KMS-11 (cell line): ENCODE measurements around the gene RFC5.
"Not testable (repeated sequence)": the region's sequence is repeated elsewhere in the genome, so short reads cannot be mapped to it uniquely, and the experiment has no call there.

Experiments
- H2AFZ ChIP-seq: fragments of 200-600 bp; sonication (generic); 2 replicates; pipeline ENCODE4 v1.6.1; 2016; ENCODE audit warnings: antibody characterized with exemption, mixed run types, low read depth
- H3K27ac ChIP-seq: fragments of 200-600 bp; sonication (generic); 2 replicates; pipeline ENCODE4 v1.6.1; 2016; ENCODE audit warnings: mild to moderate bottlenecking, mixed run types
- H3K27me3 ChIP-seq: fragments of 200-600 bp; sonication (generic); 2 replicates; pipeline ENCODE4 v1.6.1; 2017; ENCODE audit warnings: mild to moderate bottlenecking, low read depth, mixed run types, moderate library complexity; ENCODE audit not compliant: insufficient read depth
- H3K36me3 ChIP-seq: fragments of 200-600 bp; sonication (generic); 2 replicates; pipeline ENCODE4 v1.6.1; 2017; ENCODE audit warnings: mild to moderate bottlenecking, mixed run types; ENCODE audit not compliant: insufficient read depth
- H3K4me1 ChIP-seq: fragments of 200-600 bp; sonication (generic); 2 replicates; pipeline ENCODE4 v1.6.1; 2016; ENCODE audit warnings: mild to moderate bottlenecking, low read depth, mixed run types; ENCODE audit not compliant: poor library complexity, severe bottlenecking
- H3K4me2 ChIP-seq: fragments of 200-600 bp; sonication (generic); 2 replicates; pipeline ENCODE4 v1.7.0; 2016; ENCODE audit warnings: mild to moderate bottlenecking, mixed run types
- H3K4me3 ChIP-seq: fragments of 200-600 bp; sonication (generic); IDR thresholded peaks from 2 replicates; pipeline ENCODE4 v1.6.1; 2017; ENCODE audit warnings: low read depth, low read length, mixed read lengths; ENCODE audit not compliant: insufficient read depth
- H3K79me2 ChIP-seq: fragments of 200-600 bp; sonication (generic); 2 replicates; pipeline ENCODE4 v1.6.1; 2016; ENCODE audit warnings: low read depth, mixed run types; ENCODE audit not compliant: insufficient read depth
- H3K9ac ChIP-seq: fragments of 200-600 bp; sonication (generic); 2 replicates; pipeline ENCODE4 v1.6.1; 2016; ENCODE audit warnings: mild to moderate bottlenecking, mixed run types
- H4K20me1 ChIP-seq: fragments of 200-600 bp; sonication (generic); 2 replicates; pipeline ENCODE4 v1.6.1; 2016; ENCODE audit warnings: mild to moderate bottlenecking, mixed run types; ENCODE audit not compliant: insufficient read depth
- TF ChIP-seq, protein P1 (sequence below): fragments of 200-600 bp; sonication (generic); conservative IDR thresholded peaks from 2 replicates; pipeline ENCODE4 v1.6.1; 2017; ENCODE audit warnings: low read depth, mild to moderate bottlenecking, antibody characterized with exemption, low read length, moderate library complexity, mixed read lengths

Gene RFC5

DNA sequence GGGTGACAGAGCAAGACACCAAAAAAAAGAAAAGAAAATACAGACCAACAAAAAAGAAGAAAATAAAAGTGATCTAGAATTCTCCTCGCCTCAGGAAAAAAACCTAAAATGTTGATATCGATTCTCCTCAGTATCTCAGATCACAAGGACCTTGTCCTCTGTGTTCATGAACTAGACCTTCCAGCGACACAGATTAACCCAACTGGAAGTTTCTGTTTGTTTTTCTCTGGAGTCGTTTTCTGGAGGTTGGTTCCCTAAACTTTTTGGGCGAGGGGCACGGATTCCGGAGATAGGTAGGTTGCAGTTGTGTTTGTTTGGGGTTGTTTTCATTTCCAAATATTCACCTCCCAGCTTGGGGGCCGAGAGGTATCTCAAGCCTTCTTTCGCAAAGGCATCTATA is 559 bp upstream of the RFC5 start:
- H4K20me1 ChIP-seq, result no peaks in the 10 kb centered on the region
- no peak overlapping the region for H3K9ac ChIP-seq
- TF ChIP-seq, protein P1, sequence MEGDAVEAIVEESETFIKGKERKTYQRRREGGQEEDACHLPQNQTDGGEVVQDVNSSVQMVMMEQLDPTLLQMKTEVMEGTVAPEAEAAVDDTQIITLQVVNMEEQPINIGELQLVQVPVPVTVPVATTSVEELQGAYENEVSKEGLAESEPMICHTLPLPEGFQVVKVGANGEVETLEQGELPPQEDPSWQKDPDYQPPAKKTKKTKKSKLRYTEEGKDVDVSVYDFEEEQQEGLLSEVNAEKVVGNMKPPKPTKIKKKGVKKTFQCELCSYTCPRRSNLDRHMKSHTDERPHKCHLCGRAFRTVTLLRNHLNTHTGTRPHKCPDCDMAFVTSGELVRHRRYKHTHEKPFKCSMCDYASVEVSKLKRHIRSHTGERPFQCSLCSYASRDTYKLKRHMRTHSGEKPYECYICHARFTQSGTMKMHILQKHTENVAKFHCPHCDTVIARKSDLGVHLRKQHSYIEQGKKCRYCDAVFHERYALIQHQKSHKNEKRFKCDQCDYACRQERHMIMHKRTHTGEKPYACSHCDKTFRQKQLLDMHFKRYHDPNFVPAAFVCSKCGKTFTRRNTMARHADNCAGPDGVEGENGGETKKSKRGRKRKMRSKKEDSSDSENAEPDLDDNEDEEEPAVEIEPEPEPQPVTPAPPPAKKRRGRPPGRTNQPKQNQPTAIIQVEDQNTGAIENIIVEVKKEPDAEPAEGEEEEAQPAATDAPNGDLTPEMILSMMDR, result no peak
- H3K27me3 ChIP-seq, result no peaks in the 10 kb centered on the region
- peak overlapping the region; percentile 49; the same call in 1 of the 2 replicates for H2AFZ ChIP-seq
- peaks cover 15% of the 10 kb centered on the region for H3K79me2 ChIP-seq
- H3K4me1 ChIP-seq, result peaks cover 17% of the 10 kb centered on the region
- no peak overlapping the region for H3K27ac ChIP-seq
- peak overlapping the region; percentile 10; the same call in 1 of the 2 replicates for H3K4me2 ChIP-seq
- no peak overlapping the region for H3K4me3 ChIP-seq
- H3K36me3 ChIP-seq, result no peaks in the 10 kb centered on the region

DNA sequence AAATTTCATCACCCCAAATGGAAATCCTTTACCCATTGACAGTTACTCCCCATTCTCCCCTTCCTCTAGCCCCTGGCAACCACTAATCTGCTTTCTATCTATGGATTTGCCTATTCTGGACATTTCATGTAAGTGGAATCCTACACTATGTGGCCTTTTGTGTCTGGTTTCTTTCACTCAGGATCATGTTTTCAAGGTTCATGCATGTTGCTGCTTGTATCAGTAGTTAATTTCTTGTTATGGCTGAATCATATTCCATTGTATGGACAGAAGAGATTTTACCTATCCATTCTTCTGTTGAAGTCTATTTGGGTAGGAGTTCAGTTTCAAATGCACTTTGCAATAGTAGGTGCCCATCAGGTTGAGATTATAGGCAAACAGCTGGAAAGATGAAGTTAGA is 1.4 kb downstream of the RFC5 start:
- peaks cover 17% of the 10 kb centered on the region for H3K4me1 ChIP-seq
- H3K4me2 ChIP-seq, result peak overlapping the region; percentile 68; the same call in 1 of the 2 replicates
- H3K27me3 ChIP-seq, result no peaks in the 10 kb centered on the region
- H3K36me3 ChIP-seq, result no peaks in the 10 kb centered on the region
- no peak overlapping the region for H3K9ac ChIP-seq
- no peak overlapping the region for H2AFZ ChIP-seq
- H4K20me1 ChIP-seq, result no peaks in the 10 kb centered on the region
- H3K4me3 ChIP-seq, result no peak overlapping the region
- TF ChIP-seq, protein P1, result no peak
- H3K79me2 ChIP-seq, result peaks cover 15% of the 10 kb centered on the region
- H3K27ac ChIP-seq, result no peak overlapping the region

DNA sequence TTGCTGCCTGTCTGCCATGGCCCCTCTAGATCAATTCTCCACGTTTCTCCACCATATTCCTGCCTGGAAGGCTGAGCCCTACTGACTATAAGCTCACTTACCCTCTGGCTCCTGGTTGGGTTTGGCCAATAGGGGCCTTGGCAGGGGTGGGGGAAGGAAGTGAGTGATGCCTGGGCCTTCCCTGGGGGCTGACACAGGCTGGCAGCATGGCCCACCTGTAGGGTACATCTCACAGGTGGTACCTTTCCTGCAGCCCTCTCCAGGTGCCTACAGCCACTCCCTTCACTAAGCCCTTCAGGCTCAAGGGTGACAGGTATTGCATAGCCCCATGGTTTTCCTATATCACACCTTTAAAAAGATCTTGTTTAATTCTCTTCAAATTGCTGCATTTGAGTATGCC is 3.5 kb downstream of the RFC5 start:
- no peak overlapping the region for H3K4me3 ChIP-seq
- TF ChIP-seq, protein P1, result no peak
- H3K27me3 ChIP-seq, result no peaks in the 10 kb centered on the region
- peaks cover 15% of the 10 kb centered on the region for H3K79me2 ChIP-seq
- no peaks in the 10 kb centered on the region for H4K20me1 ChIP-seq
- no peak overlapping the region for H3K9ac ChIP-seq
- H3K4me2 ChIP-seq, result no peak overlapping the region
- H3K4me1 ChIP-seq, result peaks cover 17% of the 10 kb centered on the region
- H3K36me3 ChIP-seq, result no peaks in the 10 kb centered on the region
- H2AFZ ChIP-seq, result no peak overlapping the region
- H3K27ac ChIP-seq, result no peak overlapping the region

DNA sequence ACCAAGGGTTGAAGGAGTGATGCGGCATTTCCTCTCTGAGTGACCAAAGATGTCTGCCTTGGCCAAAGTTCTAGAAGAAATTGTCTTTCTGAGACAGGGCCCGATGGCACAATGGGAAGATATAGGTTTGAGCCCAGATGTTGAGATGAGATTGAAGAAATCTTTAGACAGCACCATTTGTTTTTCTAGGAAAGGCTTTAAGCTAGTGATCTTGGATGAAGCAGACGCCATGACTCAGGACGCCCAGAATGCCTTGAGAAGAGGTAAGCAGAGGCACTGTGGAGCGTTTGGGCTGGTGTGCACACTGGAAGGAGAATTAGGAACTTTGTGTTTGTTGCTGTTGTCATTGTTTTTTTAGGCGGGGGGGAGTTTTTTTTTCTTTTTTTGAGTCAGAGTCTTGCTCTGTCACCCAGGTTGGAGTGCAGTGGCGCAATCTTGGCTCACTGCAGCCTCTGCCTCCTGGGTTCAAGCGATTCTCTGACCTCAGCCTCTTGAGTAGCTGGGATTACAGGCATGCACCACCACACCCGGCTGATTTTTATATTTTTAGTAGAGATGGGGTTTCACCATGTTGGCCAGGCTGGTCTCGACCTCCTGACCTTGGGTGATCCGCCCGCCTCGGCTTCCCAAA is 5.7 kb downstream of the RFC5 start:
- H3K27me3 ChIP-seq, result not testable (repeated sequence)

DNA sequence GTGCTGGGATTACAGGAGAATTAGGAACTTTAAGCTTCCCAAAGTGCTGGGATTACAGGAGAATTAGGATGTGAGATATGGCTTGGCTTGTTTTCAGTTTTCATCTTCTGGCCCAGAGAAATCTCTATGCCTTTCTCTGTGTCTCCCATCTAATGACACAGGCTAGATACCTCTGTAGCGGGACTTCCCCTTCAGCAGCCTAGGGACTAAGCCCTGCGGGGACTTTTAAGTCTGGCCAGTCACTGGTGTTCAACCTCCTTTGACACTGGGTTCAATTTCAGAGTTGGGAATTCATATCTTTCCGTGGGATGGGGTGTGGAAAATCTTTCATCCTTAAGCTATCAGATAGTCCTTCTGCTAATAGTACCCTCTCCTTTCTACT is 6.2 kb downstream of the RFC5 start:
- TF ChIP-seq, protein P1, result no peak

More for the DNA sequence above, 5.7 kb downstream of the RFC5 start:
- not testable (repeated sequence) for H3K36me3 ChIP-seq, H3K4me2 ChIP-seq, H3K9ac ChIP-seq, H2AFZ ChIP-seq, H3K4me1 ChIP-seq, H3K27ac ChIP-seq, H3K4me3 ChIP-seq, H4K20me1 ChIP-seq
- H3K79me2 ChIP-seq, result peaks cover 12% of the 10 kb centered on the region

More for the DNA sequence above, 6.2 kb downstream of the RFC5 start:
- Histone ChIP-seq H3K4me2 (no peak overlapping the region), H4K20me1 (no peaks in the 10 kb centered on the region), H3K27me3 (no peaks in the 10 kb centered on the region), H2AFZ (no peak overlapping the region), H3K27ac (no peak overlapping the region), H3K4me1 (peaks cover 4% of the 10 kb centered on the region), H3K79me2 (peaks cover 7% of the 10 kb centered on the region), H3K4me3 (no peak overlapping the region), H3K36me3 (no peaks in the 10 kb centered on the region), H3K9ac (no peak overlapping the region)
